ENCODE data around the gene CSNK2A3.
"Not testable (repeated sequence)": the region's sequence is repeated elsewhere in the genome, so short reads cannot be mapped to it uniquely, and the experiment has no call there.

The CSNK2A3 gene

DNA sequence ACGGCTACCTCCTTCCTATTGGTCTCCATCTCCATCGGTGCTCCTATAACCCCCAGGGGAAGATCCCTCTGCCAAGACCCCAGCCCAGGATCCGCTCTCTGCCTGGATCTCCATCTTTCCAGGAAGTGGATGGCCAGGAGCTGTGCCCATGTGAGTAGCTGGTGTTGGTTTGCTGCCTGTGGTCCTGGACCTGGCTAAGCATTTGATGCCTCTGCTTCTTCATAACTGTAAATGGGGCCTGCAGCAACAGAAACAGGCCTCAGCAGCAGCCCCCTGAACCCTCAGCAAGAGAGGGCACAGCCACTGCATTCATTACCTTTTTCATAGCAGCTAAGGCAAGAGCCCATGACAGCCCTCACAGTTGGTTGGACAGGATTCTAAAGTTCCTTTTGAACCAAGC is 26.6 kb upstream of the CSNK2A3 start:
- no peak for DNase-seq (ENCODE audit: low spot score)

DNA sequence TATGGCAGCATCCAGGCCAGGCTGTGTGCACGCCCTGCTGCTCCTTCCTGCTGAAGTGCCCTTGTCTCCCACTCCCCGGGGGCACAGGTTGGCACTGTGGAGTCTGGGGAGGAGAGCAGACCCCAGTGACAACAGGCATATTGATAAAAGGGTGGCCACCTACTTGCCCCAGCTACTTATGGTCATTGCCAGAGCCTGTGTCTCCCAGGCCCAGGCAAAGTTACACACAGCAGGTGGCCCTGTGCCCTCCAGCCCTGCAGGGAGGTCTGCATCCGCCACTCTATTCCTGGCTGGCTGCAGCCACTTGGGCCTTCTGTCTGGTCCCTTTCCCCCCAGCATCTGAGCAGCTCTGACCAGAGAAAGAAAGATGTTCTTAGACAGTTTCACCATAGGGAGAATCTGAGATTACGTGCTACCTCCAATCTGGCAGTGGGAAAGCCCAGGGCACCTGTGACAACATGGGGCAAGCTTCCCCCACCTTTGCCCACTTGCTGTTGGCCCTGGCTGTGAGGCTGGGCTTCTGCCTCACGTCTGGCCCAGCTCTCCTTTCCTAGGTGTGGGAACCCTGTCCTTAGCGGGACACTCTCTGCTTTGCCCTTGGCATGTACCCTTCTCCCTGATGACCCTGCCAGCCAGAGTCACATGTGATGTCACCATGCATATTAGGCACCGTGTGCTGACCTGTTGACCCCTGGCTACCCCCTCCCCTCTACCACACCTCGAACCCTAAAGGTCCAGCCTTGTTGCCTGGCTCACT is 25.3 kb upstream of the CSNK2A3 start:
- DNase-seq (ENCODE audit: low spot score) = no peak

DNA sequence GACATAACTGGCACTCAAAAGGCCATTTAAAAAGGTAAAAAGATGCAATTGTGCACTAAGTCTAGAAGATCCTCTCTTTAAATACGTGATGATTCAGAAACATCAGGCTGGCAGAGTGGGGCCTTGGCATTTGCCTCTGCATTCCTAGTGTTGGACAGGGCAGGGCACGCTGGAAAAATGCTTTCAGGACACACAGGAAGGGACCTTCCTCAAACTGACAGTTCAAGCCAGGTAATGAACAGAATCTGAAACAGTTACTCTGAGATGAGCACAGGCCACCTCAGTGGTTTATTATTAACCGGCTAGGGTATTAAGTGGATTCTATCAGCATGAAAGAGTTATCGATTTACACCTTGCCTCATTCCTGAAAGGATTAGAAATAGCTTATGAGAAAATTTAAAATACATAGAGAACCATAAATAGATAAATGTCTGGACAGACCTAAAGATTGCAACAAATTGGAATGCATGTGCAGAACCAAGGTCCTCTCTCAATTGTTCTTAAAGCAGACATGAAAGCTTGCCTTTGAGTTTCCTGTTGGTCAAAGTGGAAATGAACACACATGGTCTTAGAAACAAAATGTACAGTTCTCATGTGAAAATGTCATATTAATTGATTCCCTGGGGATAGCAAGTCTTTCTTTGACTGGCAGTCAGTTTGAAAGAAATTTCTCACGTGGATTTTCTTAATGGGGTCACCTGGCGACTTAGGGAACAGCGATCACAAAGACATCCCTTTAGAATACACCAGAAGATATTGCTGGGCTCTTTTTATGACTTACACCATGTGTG is 21.5 kb upstream of the CSNK2A3 start:
- no peak for DNase-seq (ENCODE audit: low spot score)

DNA sequence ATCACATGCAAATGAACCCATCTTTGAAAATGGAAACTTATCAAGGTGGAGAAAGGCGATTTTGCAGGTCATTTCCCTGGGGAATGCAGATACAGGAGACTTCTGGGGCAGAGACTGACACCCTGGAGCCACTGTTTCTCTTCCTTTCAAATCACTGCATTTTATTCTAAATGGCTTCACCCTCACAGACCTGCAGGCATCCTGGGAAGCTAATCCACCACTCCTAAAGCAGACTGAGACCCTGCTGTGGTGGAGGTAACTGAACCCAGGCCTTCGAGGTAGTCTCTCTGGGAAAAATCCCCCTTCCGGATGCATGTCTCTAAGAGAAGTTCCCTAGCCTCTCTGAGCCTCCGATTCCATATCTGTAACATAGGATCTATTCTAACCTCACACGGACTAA is 20.9 kb upstream of the CSNK2A3 start:
- no peak for DNase-seq (ENCODE audit: low spot score)

DNA sequence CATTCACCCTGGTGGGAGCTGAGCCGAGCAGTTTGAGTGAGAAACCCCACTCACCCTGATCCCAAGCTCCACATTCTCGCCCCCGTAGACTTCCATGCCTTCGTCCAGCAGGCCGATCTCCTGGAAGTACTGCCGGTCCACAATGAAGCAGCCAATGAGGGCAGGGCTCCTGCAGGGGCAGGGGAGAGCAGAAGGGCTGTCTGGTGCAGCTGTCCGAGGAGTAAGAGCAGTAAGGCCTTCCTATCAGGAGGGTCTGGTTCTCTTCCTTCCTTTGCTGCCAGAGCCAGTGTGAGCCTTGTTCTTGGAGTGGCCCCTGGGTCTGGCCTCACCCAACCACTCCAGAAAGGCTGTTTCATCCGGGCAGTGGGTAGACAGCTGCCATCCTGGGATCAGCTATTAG is 19.4 kb upstream of the CSNK2A3 start:
- no peak for DNase-seq (ENCODE audit: low spot score)

DNA sequence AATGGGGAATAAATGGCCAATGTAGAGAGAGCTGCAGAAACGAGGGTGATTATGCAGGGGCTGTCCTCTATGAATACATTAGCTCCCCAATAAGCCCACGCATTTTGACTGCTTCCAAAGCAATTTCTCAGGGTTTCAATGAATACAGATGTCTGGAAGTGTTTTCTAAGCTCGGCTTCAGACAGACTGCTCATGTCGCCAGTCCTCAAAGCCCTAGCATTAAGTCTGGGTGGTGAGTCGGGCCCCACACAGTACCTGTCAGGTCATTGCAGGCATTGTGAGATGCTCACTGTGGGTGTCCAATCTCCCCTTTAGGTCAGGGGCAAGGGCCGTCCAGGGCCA is 17.9 kb upstream of the CSNK2A3 start:
- DNase-seq (ENCODE audit: low spot score) = no peak

DNA sequence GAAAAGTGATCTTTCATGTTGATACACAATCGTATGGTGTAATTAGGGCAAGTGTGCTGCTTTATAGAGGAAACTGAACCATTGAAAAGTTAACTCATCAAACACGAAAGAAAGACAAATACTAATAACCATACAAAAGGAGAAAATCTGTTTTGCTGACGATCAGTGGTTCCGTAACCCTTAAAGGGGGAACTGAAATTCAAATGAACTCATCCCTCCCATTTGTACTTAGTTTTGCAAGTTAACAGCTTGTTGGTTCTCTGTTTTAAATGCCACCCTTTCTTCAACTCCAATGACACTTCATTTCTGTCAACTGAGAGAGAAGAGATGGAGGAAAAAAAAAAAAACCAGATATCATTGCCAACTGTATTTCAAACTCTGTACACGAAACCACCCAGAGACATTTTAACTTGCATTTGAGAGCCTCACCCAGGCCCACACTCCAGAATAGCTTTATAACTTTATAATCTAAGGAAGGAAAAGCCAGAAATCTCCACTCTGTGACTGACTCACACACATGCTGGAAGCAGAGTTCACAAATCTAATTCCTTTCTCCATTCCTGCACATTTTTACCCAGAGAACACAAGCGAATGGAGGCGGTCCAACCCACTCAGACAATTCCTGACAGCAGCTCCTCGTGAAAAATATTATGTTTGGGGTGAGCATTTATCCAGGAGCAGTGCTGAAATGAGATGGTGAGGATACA is 17.4 kb upstream of the CSNK2A3 start:
- DNase-seq (ENCODE audit: low spot score) = no peak

DNA sequence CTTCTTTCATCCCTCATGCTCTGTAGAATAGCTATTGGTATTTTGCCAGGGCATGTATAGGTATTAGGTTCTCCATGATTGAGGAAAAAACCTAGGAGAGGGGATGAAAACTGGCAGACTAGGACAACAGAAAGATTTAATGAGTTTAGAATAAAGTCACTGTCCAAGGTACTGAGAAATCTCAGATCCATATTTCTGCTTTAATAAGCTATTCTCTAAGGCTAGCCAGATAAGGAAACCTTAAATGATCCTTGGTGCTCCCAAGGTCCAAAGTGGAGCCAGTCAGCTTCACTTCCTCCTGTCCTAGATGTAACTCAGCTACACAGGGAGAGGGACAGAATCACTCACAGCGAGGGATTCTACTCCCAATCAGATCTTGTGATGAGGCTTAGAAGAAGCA is 13.7 kb upstream of the CSNK2A3 start:
- no peak for DNase-seq (ENCODE audit: low spot score)

DNA sequence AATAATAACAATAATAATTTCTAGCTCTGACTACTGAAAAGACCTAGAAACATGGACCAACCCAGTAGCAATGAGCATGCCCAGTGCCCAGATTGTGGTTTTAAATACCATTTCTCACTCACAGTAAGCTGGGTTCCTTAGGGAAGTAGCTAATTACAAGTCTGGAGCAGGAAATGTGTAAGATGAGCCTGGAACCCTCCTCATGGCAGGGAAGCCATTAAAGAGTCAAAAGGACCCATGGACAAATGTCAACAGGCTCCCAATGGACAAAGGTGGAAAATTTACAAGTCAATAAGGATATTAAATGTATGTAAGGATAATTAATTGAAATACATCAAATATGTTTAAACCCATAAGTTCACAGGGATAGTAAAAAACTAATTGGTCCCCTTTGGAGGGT is 10.6 kb upstream of the CSNK2A3 start:
- DNase-seq (ENCODE audit: low spot score) = no peak

DNA sequence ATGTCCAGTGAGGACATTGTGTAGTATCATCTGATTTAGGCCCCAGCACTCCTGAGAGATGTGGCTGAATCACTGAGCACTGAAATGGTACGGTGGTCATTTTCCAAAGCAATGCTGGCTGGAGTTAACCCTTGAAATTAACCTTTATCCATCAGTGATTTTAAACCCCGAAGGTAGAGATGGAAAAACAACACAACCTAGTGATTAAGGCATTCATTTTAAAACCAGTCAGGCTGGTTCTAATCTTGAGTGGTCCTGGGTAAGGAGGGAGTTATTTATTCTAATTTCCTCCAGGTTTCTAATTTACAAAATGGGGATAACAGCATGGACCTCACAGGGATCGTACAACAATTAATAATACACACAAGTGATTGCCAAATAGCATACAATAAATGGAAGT is 6.6 kb upstream of the CSNK2A3 start:
- DNase-seq (ENCODE audit: low spot score) = no peak

DNA sequence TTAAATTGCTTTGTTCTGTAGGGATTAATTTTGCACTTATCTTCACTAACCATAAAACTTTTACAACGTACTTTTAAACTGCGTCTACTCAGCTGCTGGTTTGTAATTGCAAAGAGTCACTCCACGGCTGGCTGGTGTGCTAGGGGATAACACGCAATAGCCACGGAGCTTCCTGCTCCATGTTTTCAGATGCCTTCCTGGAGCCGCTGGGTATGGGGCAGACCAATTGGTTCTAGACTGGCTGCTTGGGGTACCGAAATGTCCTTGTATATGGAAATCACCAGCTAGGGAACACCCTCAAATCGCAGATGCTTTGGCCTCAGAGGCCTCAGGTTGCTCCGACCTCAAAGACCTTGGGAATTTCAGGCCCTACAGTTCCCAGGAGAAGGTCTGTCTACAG is 3.8 kb upstream of the CSNK2A3 start:
- DNase-seq (ENCODE audit: low spot score) = no peak

DNA sequence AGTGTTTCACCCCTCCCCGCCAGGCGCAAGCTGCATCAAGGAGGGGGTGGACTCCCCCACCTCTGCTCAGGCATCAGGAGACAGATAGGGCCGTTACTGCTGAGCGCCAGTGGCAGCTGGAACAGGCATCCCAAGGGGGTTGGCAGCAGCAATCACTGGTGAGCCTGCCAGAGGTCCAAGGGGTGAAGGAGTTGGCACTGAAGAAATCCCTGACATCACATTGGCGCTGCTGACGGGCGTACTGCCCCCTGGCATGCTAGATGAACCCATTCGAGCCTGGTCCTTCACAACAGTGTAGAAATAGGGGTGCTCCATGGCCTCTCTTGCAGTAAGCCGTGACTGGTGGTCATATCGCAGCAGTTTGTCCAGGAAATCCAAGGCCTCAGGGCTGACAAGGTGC is 1.2 kb downstream of the CSNK2A3 start:
- DNase-seq (ENCODE audit: low spot score) = not testable (repeated sequence)

DNA sequence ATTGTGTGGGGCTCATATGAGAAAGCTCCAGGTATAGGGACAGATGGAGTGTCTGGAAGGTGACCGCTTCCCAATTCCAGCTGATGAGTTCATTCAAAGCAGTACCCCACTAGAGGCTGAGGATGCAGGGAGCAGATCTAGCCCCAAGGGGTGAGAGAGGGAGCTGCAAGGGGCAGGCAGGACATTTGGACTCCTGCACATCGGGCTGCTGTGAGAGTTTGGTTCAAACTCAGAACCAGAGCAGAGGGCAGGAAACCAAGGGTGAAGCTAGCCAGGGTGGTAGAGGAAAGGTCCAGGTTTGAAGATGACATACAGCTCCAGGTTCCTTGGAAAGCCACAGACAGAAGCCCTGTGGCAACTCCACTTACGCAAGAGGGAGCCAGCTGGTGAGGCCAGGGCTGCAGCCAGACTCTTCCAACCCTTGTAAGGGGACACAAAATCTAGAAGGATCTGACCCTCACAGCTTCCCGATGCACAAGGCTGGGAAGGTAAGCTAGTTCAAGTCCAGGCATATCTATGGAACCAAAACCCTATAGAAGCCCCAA is 1.9 kb downstream of the CSNK2A3 start:
- no peak for DNase-seq (ENCODE audit: low spot score)

DNA sequence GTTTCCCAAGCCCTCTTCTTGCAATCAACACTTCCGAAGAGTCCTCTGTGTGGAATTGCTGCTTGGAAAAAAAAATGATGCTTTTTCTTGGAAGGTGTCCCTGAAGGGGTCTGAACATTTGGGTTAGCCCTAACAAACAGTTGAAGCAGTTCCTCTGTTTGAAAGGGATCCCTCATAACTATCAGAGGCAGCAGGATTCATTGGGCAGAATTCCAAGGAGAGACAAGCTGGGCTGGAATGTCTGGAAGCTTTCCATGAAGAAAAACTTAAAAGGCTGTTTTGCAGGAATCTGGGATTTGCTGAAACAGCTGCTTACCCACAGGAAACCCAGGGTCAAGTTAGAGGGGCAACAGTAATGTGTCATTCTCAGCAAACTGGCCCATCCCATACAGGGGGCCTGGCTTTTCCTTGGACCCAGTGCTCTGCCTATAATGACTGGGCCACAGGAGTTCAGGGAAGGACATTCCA is 3.1 kb downstream of the CSNK2A3 start:
- no peak for DNase-seq (ENCODE audit: low spot score)

DNA sequence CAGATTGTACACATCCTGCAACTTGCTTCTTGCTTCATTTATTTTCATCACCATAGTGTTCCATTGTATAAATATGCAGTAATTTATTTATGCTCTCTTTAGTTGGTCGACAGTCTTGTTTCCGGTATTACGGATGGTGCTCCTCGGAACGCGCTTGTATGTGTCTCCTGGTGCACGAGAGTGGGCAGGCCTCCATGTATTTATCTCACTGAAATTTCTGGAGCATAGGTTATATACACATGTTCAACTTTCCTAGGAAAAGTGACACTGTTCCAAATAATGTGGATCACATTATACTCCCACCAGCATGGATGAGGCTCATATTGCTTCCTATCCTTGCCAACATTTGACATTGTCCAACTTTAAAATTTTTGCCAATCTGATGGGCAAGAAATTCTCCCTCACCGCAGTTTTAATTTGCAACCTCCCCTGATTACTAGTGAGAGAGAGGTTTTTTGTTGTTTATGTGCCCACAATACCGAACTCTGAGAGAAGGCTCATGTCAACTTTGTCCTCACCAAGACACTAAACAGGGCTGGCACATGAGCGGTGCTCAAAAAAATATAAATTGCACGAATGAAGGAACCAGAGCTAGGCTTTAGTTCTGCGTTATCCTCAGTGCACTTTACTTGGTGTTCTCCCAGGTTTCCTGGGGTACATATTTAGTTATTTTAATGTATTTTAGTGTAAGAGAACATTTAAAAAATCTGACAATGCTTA is 3.8 kb downstream of the CSNK2A3 start:
- DNase-seq (ENCODE audit: low spot score) = no peak

DNA sequence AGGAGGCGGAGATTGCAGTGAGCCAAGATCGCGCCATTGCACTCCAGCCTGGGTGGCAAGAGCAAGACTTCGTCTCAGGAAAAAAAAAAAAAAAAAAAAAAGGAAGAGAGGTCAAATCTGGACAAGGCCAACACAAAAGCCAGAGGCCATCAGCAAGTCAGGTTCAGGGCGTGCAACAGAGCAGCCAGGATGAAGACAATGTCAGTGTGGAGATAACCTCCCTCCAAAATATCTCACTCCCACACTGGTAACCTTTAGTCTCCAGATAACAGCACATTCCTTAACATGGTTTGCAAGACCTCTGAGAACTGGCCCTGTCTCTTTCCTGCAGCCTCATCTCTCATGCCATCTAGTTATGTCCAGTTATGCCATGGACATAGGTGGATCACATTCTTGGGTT is 4.7 kb downstream of the CSNK2A3 start:
- no peak for DNase-seq (ENCODE audit: low spot score)

DNA sequence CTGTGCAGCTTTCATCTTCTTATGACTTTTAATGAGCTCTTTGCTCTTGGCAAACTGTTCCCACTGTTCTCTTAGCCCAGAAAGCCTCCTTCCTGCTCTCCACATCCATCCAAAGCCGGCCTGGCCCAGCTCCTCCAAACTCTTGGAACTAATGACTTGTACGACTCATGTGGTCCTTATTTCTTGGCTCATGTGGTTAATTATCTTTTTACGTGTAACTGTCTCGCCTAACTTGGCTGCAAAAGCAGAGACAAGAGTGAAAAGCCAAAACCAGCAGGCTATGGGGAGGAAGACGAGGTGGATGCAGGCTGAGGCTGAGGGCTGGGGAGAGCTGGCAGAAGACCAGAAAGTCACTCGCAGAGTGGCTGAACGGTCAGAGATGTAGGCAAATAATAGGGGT is 5.5 kb downstream of the CSNK2A3 start:
- DNase-seq (ENCODE audit: low spot score) = no peak

DNA sequence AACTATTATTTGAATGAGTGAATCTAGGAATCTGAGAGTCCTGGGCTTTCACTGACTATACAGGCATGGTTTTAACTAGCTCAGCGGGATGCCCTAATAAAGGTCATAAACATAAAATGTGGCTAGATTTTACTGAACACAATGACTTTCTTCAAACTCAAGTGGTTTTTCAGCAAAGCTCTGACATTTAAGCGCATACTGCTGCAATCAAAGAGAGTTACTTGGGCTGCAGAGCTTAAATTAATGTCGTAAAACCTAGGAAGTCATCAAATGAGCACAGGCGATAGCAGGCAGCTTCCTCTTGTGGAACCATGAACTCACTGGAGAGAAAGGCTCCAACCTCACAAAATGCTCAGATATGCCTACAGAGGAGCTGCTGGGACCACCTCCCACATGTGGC is 6.7 kb downstream of the CSNK2A3 start:
- no peak for DNase-seq (ENCODE audit: low spot score)

DNA sequence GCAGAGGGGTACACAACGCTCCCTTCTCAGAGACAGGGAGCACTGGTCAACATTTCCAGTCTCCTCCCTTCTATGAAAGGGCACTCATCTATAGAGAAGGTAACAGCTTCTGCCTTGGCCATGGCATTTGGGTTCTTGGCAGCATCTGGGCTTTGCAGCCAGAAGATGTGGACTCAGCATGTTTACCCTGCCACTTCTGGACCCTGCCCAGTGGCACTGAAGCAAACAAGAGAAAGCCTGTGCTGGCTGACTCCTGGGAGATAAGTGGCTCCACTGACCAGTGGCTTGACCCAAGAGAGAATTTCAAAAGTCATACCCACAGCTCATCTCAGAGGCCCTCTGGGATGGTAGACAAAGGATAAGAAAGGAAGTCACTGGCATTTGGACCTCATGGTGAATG is 8.0 kb downstream of the CSNK2A3 start:
- no peak for DNase-seq (ENCODE audit: low spot score)

DNA sequence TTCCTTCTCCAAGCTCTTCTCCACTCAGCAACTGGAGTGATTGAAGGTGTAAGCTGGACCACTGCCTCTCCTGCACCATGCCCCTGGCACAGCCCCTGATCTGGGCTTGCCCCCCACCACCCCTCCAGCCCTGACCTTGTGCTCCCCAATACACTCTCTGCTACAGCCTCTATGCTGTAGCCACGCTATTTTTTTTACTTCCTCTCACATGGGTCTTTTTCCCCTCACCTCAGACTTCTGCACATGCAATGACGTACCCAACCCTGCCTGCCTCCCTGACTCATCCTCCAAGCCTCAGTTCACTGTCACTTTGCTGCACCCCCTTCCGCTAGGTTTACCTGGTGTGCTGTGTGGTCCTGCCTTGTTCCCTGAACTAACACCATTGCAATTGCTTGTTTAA is 9.0 kb downstream of the CSNK2A3 start:
- DNase-seq (ENCODE audit: low spot score) = no peak

DNA sequence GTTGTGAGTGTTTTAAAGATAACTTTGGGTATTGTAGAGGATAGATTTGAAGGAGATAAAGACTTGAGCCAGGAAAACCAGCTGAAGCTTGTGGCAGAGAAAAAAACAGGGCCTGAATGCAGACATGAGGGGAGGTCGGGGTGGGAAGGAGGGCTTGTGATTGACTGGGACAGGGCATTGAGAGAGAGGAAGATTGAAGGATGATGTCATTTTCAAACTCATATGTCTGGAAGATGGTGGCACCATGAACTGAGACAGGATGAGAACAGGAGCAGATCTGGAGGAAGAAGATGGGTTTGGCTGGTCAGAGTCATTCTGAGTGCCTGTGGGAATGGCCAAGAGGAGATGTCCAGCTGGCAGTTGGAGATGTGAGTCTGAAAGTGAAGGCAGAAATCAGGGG is 14.7 kb downstream of the CSNK2A3 start:
- DNase-seq (ENCODE audit: low spot score) = no peak

DNA sequence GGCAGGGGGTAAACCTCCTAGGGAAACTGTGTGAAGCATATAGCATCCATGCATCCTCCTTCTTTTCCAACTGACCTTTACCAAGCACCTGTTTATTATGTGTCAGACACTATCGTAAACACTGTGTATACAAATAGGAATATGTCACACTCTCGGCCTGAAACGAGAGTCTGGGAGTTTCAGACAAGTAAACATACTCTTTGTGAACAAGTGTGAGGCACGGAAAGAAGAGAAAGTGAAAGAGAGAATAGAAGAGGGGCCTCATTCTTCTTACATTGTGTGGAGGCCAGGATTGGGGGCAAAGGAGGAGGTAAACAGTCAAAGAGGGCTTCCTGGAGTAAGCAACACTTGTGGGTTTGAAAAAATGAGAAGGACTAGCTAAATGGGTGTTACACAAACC is 16.4 kb downstream of the CSNK2A3 start:
- no peak for DNase-seq (ENCODE audit: low spot score)
